GM12864 (cell line): ENCODE measurements around the gene SH3RF1.

ENCODE experiments used
- DNase-seq: peaks from one replicate; pipeline ENCODE4 v3.0.0-alpha.2; 2011; ENCODE audit warnings: low read depth
- H3K4me3 ChIP-seq: 2 replicates; pipeline ENCODE4 v1.5.1; 2011; ENCODE audit warnings: mild to moderate bottlenecking, low read depth, low read length, control low read depth
- TF ChIP-seq, protein P1 (sequence below): IDR thresholded peaks from 2 replicates; pipeline ENCODE4 v1.5.1; 2011; ENCODE audit warnings: low read depth, mild to moderate bottlenecking, moderate library complexity, low read length, control low read depth, inconsistent platforms; ENCODE audit errors: missing control alignments

The SH3RF1 gene

DNA sequence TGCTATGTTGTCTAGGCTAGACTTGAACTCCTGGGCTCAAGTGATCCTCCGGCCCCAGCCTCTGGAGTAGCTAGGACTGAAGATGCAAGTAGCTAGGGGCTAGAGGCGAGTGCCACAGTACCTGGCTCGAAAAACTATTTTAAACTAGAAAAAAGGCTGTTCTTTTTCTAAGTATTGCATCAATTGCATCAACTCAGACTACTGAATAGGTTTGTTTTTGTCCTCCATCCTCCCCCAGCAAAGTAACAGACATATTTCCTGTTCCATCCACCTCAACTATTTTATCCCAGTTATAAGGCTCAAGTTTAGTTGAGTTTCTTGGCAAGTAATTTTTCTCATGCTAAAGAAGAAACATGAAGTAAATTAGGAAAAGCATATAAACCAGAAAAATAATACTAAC, 4.1 kb downstream of the SH3RF1 start:
- TF ChIP-seq, protein P1, sequence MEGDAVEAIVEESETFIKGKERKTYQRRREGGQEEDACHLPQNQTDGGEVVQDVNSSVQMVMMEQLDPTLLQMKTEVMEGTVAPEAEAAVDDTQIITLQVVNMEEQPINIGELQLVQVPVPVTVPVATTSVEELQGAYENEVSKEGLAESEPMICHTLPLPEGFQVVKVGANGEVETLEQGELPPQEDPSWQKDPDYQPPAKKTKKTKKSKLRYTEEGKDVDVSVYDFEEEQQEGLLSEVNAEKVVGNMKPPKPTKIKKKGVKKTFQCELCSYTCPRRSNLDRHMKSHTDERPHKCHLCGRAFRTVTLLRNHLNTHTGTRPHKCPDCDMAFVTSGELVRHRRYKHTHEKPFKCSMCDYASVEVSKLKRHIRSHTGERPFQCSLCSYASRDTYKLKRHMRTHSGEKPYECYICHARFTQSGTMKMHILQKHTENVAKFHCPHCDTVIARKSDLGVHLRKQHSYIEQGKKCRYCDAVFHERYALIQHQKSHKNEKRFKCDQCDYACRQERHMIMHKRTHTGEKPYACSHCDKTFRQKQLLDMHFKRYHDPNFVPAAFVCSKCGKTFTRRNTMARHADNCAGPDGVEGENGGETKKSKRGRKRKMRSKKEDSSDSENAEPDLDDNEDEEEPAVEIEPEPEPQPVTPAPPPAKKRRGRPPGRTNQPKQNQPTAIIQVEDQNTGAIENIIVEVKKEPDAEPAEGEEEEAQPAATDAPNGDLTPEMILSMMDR = no peak
- no peak for DNase-seq
- no peak overlapping the region for H3K4me3 ChIP-seq

DNA sequence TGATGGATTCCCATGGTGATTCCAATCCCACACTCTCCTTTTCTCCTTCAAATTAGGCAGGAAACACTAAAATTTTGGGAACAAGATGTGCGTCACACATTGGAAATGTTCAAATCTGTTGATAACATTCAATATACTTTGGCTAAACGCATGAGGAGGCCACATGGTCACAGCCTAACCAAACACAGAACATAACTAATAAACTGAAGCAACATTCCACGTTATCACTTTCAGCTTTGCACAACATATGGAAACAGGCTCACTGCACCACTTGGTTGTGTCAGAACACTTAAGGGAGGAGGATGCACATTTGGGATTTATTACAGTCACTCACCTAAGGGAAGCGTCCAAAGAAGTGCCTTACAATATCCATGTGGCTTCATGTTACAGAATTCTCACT, 4.7 kb downstream of the SH3RF1 start:
- H3K4me3 ChIP-seq = no peak overlapping the region
- DNase-seq = no peak
- TF ChIP-seq, protein P1 = no peak

DNA sequence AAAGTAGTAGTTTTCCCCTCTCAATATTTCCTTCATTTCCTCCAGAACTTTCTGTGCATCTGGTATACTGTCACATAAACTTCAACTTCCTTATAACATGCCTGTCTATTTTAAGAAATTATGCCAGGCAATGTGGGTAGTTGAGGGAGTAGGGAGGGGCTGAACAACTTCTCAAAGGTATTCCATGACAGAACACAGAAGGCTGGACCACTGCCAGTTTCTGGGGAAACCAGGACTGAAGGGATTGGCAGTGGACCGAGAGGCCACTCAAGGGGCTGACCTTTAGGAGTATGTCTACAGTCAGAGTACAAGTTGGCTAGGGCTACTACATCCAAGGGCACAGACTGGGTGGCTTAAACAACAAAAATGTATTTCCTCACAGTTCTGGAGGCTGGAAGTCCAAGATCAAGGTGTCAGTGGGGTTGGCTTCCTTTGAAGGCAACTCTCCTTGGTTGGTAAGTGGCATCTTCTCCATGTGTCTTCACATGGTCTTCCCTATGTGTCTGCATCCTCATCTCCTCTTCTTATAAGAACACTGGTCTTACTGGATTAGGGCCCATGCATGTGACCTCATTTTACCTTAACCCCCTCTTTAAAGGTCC, 6.9 kb downstream of the SH3RF1 start:
- TF ChIP-seq, protein P1 = no peak
- H3K4me3 ChIP-seq = no peak overlapping the region
- no peak for DNase-seq

DNA sequence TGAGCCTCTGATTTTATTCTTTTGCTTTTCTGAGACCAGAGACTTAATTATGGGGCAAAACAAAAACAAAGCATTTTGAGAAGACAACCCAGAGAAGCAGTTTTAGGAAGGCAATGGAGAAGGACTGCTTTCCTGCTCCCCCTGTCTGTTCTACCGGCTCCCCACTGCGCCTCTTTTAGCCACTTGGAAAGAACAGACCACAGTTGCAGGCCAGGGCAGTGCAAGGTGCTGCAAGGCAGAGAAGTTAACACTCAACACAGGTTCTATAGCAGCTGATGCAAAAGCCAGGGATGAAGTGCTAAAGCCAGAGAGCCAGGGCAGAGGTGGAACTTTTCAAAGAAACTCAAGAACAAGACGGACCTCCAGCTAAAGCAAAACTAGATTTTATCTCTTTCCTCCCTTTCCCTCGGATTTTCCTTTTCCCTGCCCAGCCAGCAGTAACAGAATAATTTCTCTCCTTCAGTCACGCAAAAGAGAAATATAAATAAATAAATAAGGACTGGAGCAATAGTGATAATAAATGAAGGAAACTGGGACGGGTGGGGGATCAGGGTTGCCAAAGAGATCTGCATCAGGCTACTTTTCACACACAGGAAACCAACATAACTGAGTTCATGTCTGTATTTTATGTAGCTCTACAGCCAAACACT, 10.4 kb downstream of the SH3RF1 start:
- DNase-seq = no peak
- H3K4me3 ChIP-seq = no peak overlapping the region
- TF ChIP-seq, protein P1 = no peak

DNA sequence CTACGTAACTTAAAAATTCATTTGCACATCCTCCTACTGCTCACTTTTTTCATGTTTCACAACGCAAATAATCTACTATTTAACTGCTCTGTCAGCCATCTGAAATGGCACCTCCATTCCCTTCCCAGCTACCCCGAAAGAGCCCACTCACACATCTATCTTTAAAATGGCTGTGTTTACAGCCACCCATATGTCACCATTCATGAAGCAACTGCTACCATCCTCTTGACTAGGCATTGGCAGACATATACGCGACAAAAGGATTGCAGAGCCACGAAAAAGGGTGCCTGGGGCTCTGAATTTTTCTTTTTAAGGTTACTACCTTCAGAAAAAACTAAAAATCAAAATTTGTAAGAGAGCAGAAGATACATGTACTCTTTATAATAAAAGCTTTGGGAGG, 11.5 kb downstream of the SH3RF1 start:
- TF ChIP-seq, protein P1 = no peak

DNA sequence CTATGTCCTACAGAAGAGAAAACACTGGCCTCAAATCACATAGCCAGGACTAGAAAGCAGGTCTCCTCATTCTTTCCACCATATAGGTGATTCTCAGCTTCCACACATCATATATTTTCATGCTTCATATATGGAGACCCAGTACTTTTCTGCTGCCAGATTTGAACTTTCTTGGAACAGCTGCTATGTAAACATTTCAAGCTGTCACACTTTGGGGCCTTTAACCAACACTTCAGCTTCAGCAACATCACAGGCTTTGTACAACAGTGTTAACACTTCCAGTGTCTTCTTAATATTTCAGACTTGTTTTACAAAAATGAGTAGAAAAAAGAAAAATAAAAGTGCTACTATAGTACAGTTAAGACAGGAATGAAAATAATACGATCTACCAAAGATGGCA, 12.6 kb downstream of the SH3RF1 start:
- H3K4me3 ChIP-seq = no peak overlapping the region
- DNase-seq = no peak
- TF ChIP-seq, protein P1 = no peak

More for the DNA sequence above, 11.5 kb downstream of the SH3RF1 start:
- DNase-seq = no peak
- H3K4me3 ChIP-seq = no peak overlapping the region
